AG10803 (cell line): ENCODE data around the gene IKZF4.
A peak's percentile ranks its signal among the peaks of the same experiment; 100 is the strongest.

Experiments used
- DNase-seq: peaks from one replicate; pipeline ENCODE4 v3.0.0; 2010; ENCODE audit warnings: low read depth
- H3K4me3 ChIP-seq: 2 replicates; pipeline ENCODE4 v1.5.1; 2011; ENCODE audit warnings: mild to moderate bottlenecking, low read length, control low read depth
- CTCF ChIP-seq: conservative IDR thresholded peaks from 2 replicates; pipeline ENCODE4 v1.5.1; 2011; ENCODE audit warnings: mild to moderate bottlenecking, low read length, control low read depth, inconsistent platforms

The IKZF4 gene

GRCh38 chr12:56080556-56081138 lies 59.8 kb downstream of the IKZF4 start:
- TF ChIP-seq CTCF: no peak
- peak overlapping the region; percentile 60 for H3K4me3 ChIP-seq
- no peak for DNase-seq

GRCh38 chr12:56081393-56082347 lies 60.8 kb downstream of the IKZF4 start:
- no peak for DNase-seq
- TF ChIP-seq CTCF: no peak
- H3K4me3 ChIP-seq: no peak overlapping the region

GRCh38 chr12:56082382-56082781 lies 61.5 kb downstream of the IKZF4 start:
- no peak overlapping the region for H3K4me3 ChIP-seq
- DNase-seq: no peak
- TF ChIP-seq CTCF: no peak

DNA sequence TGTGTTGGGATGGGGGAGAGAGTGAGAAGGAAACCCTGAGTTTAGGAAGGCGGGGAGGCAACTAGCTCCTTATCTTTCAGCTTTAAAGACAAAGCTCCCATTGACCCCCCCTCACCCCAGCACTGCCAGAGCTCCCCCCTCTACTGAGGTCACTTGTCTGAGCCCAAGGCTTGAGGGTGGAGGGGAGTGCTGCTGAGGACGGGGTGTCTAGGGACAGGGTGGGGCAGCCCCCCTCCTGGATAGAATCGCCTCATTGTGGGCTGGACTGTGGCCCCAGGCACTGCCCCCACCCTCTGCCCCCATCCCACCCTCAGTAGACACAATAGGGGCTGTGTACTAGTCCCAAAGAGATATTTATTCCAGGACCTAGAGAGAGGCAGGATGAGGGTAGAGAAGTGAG lies 62.1 kb downstream of the IKZF4 start:
- H3K4me3 ChIP-seq: no peak overlapping the region
- no peak for DNase-seq
- no peak for TF ChIP-seq CTCF

GRCh38 chr12:56084958-56085543 lies 64.2 kb downstream of the IKZF4 start:
- peak; percentile 29 for TF ChIP-seq CTCF
- no peak overlapping the region for H3K4me3 ChIP-seq
- DNase-seq: no peak

GRCh38 chr12:56086096-56086495 lies 65.3 kb downstream of the IKZF4 start:
- TF ChIP-seq CTCF: no peak
- DNase-seq: no peak

GRCh38 chr12:56086608-56087007 lies 65.8 kb downstream of the IKZF4 start:
- DNase-seq: no peak
- no peak for TF ChIP-seq CTCF
- H3K4me3 ChIP-seq: no peak overlapping the region

More at GRCh38 chr12:56086096-56086495, 65.3 kb downstream of the IKZF4 start:
- H3K4me3 ChIP-seq: no peak overlapping the region
